Measurements from ENCODE around the gene CDK5. TPM values are rescaled to one million over a fixed set of nuclear protein-coding genes. Genes with fewer than 3 reads are reported as not detected.

CDK5 gene
- total and polyA plus RNA-seq, 9 of the 15 experiments (the other 6 are each of a cell fraction or from before 2014, with no cell fraction given) = 3.2 to 38.0 (median 27.5) TPM

DNA sequence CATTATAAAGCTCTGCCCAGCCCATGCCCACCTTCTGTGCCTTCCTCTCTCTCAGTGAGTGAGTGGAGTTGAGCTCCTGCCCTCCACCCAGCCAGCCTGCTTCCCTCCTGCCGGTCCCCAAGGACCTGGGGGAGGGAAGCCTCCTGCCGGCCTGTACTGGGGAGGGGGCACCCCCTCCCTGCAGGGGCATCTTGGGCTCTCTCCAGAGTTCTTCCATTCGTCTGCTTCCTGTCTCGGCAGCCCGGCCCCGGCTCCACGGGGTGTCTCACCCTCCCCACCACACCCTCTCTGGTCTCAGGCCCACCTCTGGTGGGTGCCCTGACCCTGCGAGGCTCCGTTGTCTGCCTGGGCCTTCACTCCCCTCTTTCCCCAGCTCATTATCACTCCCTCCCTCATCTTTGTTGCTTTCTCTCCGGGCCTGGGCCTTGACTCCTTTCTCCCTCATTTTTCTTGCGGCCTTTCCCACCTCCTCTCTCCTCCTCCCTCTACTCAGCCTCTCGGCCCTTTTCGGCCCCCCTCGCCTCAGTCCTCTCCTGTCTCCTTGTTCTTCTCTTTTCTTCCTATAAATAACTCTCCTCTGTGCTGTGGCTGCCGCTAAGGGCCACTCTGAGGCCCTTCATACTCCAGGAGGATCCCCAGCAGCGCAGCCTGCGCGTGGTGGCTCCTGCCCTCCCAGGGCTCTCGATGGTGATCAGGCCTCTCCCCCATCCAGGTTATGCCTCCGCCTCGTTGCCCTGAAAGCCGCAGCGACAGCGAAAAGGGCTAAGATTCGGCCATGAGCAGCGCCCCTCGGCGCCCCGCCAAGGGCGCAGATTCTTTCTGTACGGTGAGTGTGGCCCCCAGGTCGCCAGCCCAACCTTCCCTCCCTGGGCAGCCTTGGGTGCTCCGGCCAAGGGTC is 3.8 kb upstream of the CDK5 start:
- H3K36me3 ChIP-seq (ENCODE audit: control insufficient read depth, insufficient read depth, low read length) = peaks cover 41% of the 10 kb centered on the region
- H3K9me3 ChIP-seq (replicated peaks; ENCODE audit: control insufficient read depth, insufficient read depth, low read depth, low read length) = no peaks in the 10 kb centered on the region
- DNase-seq (ENCODE audit: extremely low read depth in 1 of 4, low spot score in 3 of 4) (peak; percentile 58 to 79 (median 65)), ATAC-seq (peak; percentile 3), FAIRE-seq (peak; percentile 42)
- in situ Hi-C loops (cut with MboI) (no loop called here), intact Hi-C loops (cut with micrococcal nuclease) (loop anchor here (1.0 to 2.0 kb wide), 2 partner anchors 19 to 47 kb away; partner anchors contain the start of gene FASTK)
- no TSS peak for BruUV-seq (replicated peaks)
- CTCF ChIA-PET (ENCODE audit: low intra/inter-chr PET ratio) = interaction anchor here (0.7 kb wide), 1 partner anchor 52 kb away, joined by 5 read pairs; no protein-coding TSS in a partner anchor
- H3K4me2 ChIP-seq (ENCODE audit: insufficient read depth, low read length) = peak overlapping the region; percentile 94
- H2AFZ ChIP-seq (ENCODE audit: low read depth, low read length) = 0 out of 2 replicates have a peak overlapping the region, but pooled peaks have one; percentile 10
- H3K9ac ChIP-seq (ENCODE audit: insufficient read depth in 1 of 2, low read depth in 2 of 2, low read length in 2 of 2) = peak overlapping the region; percentile 85 to 91
- 3% methylated on average over 32 of the region's 33 CpGs for WGBS (ENCODE audit: insufficient coverage, low coverage, missing lambda C conversion rate)
- peak overlapping the region; percentile 84 for H3K4me3 ChIP-seq
- peaks cover 10% of the 10 kb centered on the region for H4K20me1 ChIP-seq (replicated peaks; ENCODE audit: control insufficient read depth, insufficient read depth, low read length)
- H3K4me1 ChIP-seq (replicated peaks in 1 of 2; ENCODE audit: control insufficient read depth in 2 of 2, insufficient read depth in 2 of 2, low read length in 2 of 2) = peaks cover 52 to 87% of the 10 kb centered on the region in 2 experiments
- POLR2A ChIA-PET = interaction anchor here (0.6 to 2.7 kb wide), 5 partner anchors 12 to 571 kb away, joined by 3 to 9 read pairs (median 7); partner anchors contain the start of genes ABCF2 and FASTK
- peak overlapping the region; percentile 90 for H3K27ac ChIP-seq (ENCODE audit: extremely low read depth, low read depth, low read length)
- H3K79me2 ChIP-seq (ENCODE audit: control insufficient read depth, insufficient read depth, low read length) = peaks cover 68% of the 10 kb centered on the region
- no peaks in the 10 kb centered on the region for H3K27me3 ChIP-seq (ENCODE audit: control insufficient read depth in 2 of 2, insufficient read depth in 2 of 2, low read length in 2 of 2)
- no peaks in the 10 kb centered on the region for H3K9me1 ChIP-seq (ENCODE audit: control insufficient read depth, insufficient read depth, low read length)
- TF ChIP-seq KLF6 (CRISPR knock-in tag; IDR thresholded peaks at IDR 0.05; ENCODE audit: borderline replicate concordance) (no peak), ZNF561 (CRISPR knock-in tag; conservative IDR thresholded peaks at IDR 0.05) (no peak), PRMT5 (CRISPR knock-in tag; IDR thresholded peaks at IDR 0.05) (no peak), NONO (IDR thresholded peaks at IDR 0.05; ENCODE audit: low read depth in 2 of 2, low read length in 1 of 2) (no peak), PREB (CRISPR knock-in tag; IDR thresholded peaks at IDR 0.05) (peak; percentile 63; the same call in 1 of the 2 replicates), KDM1A (IDR thresholded peaks at IDR 0.05) (no peak), MTA2 (IDR thresholded peaks at IDR 0.05; ENCODE audit: low read depth) (no peak)
- TF ChIP-seq, protein P1, sequence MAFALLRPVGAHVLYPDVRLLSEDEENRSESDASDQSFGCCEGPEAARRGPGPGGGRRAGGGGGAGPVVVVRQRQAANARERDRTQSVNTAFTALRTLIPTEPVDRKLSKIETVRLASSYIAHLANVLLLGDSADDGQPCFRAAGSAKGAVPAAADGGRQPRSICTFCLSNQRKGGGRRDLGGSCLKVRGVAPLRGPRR (CRISPR knock-in tag; IDR thresholded peaks at IDR 0.05) = no peak
- TF ChIP-seq, protein P2, sequence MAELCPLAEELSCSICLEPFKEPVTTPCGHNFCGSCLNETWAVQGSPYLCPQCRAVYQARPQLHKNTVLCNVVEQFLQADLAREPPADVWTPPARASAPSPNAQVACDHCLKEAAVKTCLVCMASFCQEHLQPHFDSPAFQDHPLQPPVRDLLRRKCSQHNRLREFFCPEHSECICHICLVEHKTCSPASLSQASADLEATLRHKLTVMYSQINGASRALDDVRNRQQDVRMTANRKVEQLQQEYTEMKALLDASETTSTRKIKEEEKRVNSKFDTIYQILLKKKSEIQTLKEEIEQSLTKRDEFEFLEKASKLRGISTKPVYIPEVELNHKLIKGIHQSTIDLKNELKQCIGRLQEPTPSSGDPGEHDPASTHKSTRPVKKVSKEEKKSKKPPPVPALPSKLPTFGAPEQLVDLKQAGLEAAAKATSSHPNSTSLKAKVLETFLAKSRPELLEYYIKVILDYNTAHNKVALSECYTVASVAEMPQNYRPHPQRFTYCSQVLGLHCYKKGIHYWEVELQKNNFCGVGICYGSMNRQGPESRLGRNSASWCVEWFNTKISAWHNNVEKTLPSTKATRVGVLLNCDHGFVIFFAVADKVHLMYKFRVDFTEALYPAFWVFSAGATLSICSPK (IDR thresholded peaks at IDR 0.05; ENCODE audit: borderline replicate concordance) = no peak
- TF ChIP-seq, protein P3, sequence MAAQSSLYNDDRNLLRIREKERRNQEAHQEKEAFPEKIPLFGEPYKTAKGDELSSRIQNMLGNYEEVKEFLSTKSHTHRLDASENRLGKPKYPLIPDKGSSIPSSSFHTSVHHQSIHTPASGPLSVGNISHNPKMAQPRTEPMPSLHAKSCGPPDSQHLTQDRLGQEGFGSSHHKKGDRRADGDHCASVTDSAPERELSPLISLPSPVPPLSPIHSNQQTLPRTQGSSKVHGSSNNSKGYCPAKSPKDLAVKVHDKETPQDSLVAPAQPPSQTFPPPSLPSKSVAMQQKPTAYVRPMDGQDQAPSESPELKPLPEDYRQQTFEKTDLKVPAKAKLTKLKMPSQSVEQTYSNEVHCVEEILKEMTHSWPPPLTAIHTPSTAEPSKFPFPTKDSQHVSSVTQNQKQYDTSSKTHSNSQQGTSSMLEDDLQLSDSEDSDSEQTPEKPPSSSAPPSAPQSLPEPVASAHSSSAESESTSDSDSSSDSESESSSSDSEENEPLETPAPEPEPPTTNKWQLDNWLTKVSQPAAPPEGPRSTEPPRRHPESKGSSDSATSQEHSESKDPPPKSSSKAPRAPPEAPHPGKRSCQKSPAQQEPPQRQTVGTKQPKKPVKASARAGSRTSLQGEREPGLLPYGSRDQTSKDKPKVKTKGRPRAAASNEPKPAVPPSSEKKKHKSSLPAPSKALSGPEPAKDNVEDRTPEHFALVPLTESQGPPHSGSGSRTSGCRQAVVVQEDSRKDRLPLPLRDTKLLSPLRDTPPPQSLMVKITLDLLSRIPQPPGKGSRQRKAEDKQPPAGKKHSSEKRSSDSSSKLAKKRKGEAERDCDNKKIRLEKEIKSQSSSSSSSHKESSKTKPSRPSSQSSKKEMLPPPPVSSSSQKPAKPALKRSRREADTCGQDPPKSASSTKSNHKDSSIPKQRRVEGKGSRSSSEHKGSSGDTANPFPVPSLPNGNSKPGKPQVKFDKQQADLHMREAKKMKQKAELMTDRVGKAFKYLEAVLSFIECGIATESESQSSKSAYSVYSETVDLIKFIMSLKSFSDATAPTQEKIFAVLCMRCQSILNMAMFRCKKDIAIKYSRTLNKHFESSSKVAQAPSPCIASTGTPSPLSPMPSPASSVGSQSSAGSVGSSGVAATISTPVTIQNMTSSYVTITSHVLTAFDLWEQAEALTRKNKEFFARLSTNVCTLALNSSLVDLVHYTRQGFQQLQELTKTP (IDR thresholded peaks at IDR 0.05; ENCODE audit: low read depth in 1 of 2, partially characterized antibody in 2 of 2) = peak in 1 of 2 experiments; percentile 22

Data from K562 (cell line).